HepG2 (cell line): ENCODE measurements around the gene HNRNPA1. TPM values are rescaled to one million over a fixed set of nuclear protein-coding genes. Genes with fewer than 3 reads are reported as not detected.

Experiments used
- CBX2 ChIP-seq, 2 experiments: fragments of 200-600 bp in 1 of 2; sonication (generic); formaldehyde crosslinking in 1 of 2; IDR thresholded peaks; 2 replicates each; pipeline versions ENCODE4 v1.7.0 to v1.8.1; 2018 to 2022; ENCODE audit warnings: low read depth in 2 of 2, low read length in 1 of 2, mild to moderate bottlenecking in 1 of 2, missing genetic modification reagents in 1 of 2
- DZIP1 ChIP-seq: sonication (generic); formaldehyde crosslinking; IDR thresholded peaks from 2 replicates; pipeline ENCODE4 v1.5.0; 2020; ENCODE audit warnings: mild to moderate bottlenecking, missing genetic modification reagents
- HES4 ChIP-seq: sonication (generic); formaldehyde crosslinking; IDR thresholded peaks from 2 replicates; pipeline ENCODE4 v1.9.0; 2021; ENCODE audit warnings: mild to moderate bottlenecking, missing genetic modification reagents, borderline replicate concordance
- KAT8 ChIP-seq: IDR thresholded peaks from 2 replicates; pipeline ENCODE4 v1.6.1; 2016; ENCODE audit warnings: missing genetic modification reagents, missing compliant biosample characterization
- SCMH1 ChIP-seq: sonication (generic); formaldehyde crosslinking; IDR thresholded peaks from 2 replicates; pipeline ENCODE4 v1.9.0; 2021; ENCODE audit warnings: missing genetic modification reagents, mild to moderate bottlenecking, borderline replicate concordance
- SOX13 ChIP-seq, 3 experiments: fragments of 450-650 bp in 1 of 3; sonication (generic) in 1 of 3; formaldehyde crosslinking in 1 of 3; IDR thresholded peaks in 2 of 3; conservative IDR thresholded peaks in 1 of 3; 2 replicates each; pipeline versions ENCODE4 v1.5.0 to v1.6.1; 2016 to 2020; ENCODE audit warnings: antibody characterized with exemption in 1 of 3, mild to moderate bottlenecking in 1 of 3, missing compliant biosample characterization in 1 of 3, missing genetic modification reagents in 1 of 3, moderate library complexity in 1 of 3
- SP4 ChIP-seq: sonication (generic); formaldehyde crosslinking; IDR thresholded peaks from 2 replicates; pipeline ENCODE4 v1.8.1; 2023; ENCODE audit warnings: mild to moderate bottlenecking, missing genetic modification reagents
- ZBTB1 ChIP-seq: sonication (generic); formaldehyde crosslinking; IDR thresholded peaks from 2 replicates; pipeline ENCODE4 v1.4.0; 2020; ENCODE audit warnings: missing genetic modification reagents, borderline replicate concordance
- ZGPAT ChIP-seq: IDR thresholded peaks from 2 replicates; pipeline ENCODE4 v1.6.1; 2016; ENCODE audit warnings: mild to moderate bottlenecking
- ZNF235 ChIP-seq: sonication (generic); formaldehyde crosslinking; IDR thresholded peaks from 2 replicates; pipeline ENCODE4 v1.8.1; 2023; ENCODE audit warnings: mild to moderate bottlenecking, missing genetic modification reagents, borderline replicate concordance
- ZNF501 ChIP-seq: sonication (generic); formaldehyde crosslinking; IDR thresholded peaks from 2 replicates; pipeline ENCODE4 v1.5.1; 2020; ENCODE audit warnings: mild to moderate bottlenecking, moderate library complexity, missing genetic modification reagents
- ZNF674 ChIP-seq: sonication (generic); formaldehyde crosslinking; IDR thresholded peaks from 2 replicates; pipeline ENCODE4 v1.5.0; 2020; ENCODE audit warnings: low read depth, mild to moderate bottlenecking, missing genetic modification reagents
- ZNF879 ChIP-seq: sonication (generic); formaldehyde crosslinking; IDR thresholded peaks from 2 replicates; pipeline ENCODE4 v1.8.1; 2023; ENCODE audit warnings: missing genetic modification reagents
- polyA plus RNA-seq, 8 experiments: library from polyadenylated mRNA; depleted of rRNA in 3 of 8; stranded (reverse) in 7 of 8; unstranded in 1 of 8; fragments of >200 nt; fragmentation: Illumina TruSeq in 4 of 8; extraction: Trizol in 4 of 8; gene quantifications; 2 replicates each; pipeline versions ENCODE4 v1.2.1 to v1.2.3, GENCODE V29; 2011 to 2016; ENCODE audit warnings: low read depth in 4 of 8, missing spikeins in 1 of 8, mixed read lengths in 1 of 8; ENCODE audit not compliant: insufficient read depth in 1 of 8
- total RNA-seq, 5 experiments: library from RNA; depleted of rRNA; stranded (reverse); fragments of >200 nt; fragmentation: Illumina TruSeq; extraction: Trizol; gene quantifications; 2 replicates each; pipeline ENCODE4 v1.2.3, GENCODE V29; 2016; ENCODE audit warnings: low read depth in 1 of 5
- TF ChIP-seq, protein P1 (sequence below): sonication (generic); formaldehyde crosslinking; IDR thresholded peaks from 2 replicates; pipeline ENCODE4 v1.4.0; 2020; ENCODE audit warnings: missing genetic modification reagents

Gene HNRNPA1
- total and polyA plus RNA-seq, 2 of the 13 experiments (the other 11 are each of a cell fraction or from before 2014, with no cell fraction given) = 535 to 1,820 TPM

DNA sequence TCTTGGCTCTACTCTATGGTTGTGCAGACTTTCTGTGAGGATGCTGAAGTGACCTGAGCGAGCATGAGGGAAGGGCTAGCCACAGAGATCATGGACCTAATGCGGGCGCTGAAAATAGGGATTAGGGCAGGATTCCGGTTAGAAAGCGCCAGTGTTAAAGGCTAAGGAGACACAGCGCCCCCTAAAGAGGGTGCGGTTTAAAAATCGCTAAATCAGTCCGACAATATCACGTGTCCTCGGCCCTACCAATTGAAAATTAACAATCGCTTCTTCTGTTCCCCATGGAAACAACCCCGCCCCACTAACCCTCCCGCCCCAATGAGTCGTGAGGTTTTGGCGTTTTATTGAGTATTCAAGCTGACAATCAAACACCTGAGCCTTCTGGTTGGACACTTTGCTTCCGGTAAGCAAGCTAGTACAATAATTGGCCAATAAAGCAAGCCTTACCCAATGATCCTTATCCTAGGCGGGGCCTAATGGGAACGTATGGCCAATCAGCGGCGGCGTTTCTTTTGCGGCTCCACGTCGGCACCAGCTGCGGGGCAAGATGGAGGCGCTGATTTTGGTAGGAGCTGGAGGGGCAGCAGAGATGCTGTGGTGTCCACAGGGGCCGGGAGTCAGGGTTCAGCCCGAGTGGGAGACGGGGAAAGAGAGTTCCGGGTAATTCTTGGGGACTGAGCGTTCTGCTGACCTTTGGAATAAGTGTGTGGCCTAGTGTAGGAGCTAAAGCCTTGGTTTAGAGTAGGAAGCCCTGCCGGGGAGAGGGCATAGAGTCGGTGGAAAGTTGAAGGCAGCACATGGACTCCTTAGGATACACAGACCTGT is 44.3 kb downstream of the HNRNPA1 start, which contains the start of gene COPZ1 (continued):
- TF ChIP-seq DZIP1 (CRISPR knock-in tag) (no peak), ZNF235 (CRISPR knock-in tag) (no peak), ZGPAT (CRISPR knock-in tag) (peak; percentile 81), KAT8 (CRISPR knock-in tag) (peak; percentile 76), CBX2 (IDR thresholded peaks at IDR 0.05; ENCODE audit: low read depth, low read length) (no peak), CBX2 (CRISPR knock-in tag; IDR thresholded peaks at IDR 0.05; ENCODE audit: low read depth) (no peak), ZNF674 (CRISPR knock-in tag) (no peak), SCMH1 (no peak), ZBTB1 (no peak), SOX13 (IDR thresholded peaks at IDR 0.05) (no peak), SOX13 (CRISPR knock-in tag; conservative IDR thresholded peaks at IDR 0.05 in 1 of 2, IDR thresholded peaks at IDR 0.05 in 1 of 2) (no peak), ZNF879 (CRISPR knock-in tag) (no peak), SP4 (CRISPR knock-in tag) (peak; percentile 83), ZNF501 (CRISPR knock-in tag) (no peak), HES4 (CRISPR knock-in tag) (no peak)
- TF ChIP-seq, protein P1, sequence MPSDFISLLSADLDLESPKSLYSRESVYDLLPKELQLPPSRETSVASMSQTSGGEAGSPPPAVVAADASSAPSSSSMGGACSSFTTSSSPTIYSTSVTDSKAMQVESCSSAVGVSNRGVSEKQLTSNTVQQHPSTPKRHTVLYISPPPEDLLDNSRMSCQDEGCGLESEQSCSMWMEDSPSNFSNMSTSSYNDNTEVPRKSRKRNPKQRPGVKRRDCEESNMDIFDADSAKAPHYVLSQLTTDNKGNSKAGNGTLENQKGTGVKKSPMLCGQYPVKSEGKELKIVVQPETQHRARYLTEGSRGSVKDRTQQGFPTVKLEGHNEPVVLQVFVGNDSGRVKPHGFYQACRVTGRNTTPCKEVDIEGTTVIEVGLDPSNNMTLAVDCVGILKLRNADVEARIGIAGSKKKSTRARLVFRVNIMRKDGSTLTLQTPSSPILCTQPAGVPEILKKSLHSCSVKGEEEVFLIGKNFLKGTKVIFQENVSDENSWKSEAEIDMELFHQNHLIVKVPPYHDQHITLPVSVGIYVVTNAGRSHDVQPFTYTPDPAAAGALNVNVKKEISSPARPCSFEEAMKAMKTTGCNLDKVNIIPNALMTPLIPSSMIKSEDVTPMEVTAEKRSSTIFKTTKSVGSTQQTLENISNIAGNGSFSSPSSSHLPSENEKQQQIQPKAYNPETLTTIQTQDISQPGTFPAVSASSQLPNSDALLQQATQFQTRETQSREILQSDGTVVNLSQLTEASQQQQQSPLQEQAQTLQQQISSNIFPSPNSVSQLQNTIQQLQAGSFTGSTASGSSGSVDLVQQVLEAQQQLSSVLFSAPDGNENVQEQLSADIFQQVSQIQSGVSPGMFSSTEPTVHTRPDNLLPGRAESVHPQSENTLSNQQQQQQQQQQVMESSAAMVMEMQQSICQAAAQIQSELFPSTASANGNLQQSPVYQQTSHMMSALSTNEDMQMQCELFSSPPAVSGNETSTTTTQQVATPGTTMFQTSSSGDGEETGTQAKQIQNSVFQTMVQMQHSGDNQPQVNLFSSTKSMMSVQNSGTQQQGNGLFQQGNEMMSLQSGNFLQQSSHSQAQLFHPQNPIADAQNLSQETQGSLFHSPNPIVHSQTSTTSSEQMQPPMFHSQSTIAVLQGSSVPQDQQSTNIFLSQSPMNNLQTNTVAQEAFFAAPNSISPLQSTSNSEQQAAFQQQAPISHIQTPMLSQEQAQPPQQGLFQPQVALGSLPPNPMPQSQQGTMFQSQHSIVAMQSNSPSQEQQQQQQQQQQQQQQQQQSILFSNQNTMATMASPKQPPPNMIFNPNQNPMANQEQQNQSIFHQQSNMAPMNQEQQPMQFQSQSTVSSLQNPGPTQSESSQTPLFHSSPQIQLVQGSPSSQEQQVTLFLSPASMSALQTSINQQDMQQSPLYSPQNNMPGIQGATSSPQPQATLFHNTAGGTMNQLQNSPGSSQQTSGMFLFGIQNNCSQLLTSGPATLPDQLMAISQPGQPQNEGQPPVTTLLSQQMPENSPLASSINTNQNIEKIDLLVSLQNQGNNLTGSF (CRISPR knock-in tag) = no peak
